ENCODE results near the gene OR51D1. TPM values are rescaled to one million over a fixed set of nuclear protein-coding genes. Genes with fewer than 3 reads are reported as not detected.

Gene OR51D1
- total RNA-seq (2014; rRNA removed; shearing (Covaris generic)): not detected in 2 replicates

- DNase-seq (ENCODE audit: low read depth): peak; percentile 59
These were observed at the start of gene OR51D1 for GRCh38 chr11:4636962-4637661. Gene OR51D1 (plus strand): TSS chr11:4637477. CDS start chr11:4639791, 2,314 bp downstream.

GRCh38 chr11:4589017-4589416 lies 48.3 kb upstream of the OR51D1 start:
- no peak for DNase-seq (ENCODE audit: low read depth)

- DNase-seq (ENCODE audit: low read depth): no peak
These were observed 43.5 kb upstream of the OR51D1 start, which contains the start of gene OR52I1 for GRCh38 chr11:4593739-4594138. Gene OR52I1 (plus strand): TSS chr11:4594039. CDS start chr11:4594039, 0 bp downstream.

DNA sequence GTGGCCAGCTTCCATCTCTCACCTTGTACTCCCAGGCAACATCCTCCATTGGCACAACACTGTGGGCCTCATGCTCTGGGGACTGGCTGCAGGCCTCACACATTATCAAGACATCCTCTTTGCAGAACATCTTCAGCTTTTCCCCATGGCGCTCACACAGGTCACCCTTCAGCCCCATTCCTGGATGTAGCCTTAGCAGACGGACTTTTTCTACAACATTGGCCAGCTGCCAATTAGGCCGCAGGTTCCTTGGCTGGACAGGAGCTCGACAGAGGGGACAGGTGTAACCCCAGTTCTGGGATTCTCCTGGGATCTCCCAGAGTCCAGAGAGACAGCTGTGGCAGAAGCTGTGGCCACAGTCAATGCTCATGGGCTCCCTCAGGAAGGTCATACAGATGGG lies 32.2 kb upstream of the OR51D1 start:
- DNase-seq (ENCODE audit: low read depth): no peak

GRCh38 chr11:4606231-4607015 lies 30.9 kb upstream of the OR51D1 start:
- DNase-seq (ENCODE audit: low read depth): peak; percentile 44

GRCh38 chr11:4607096-4607495 lies 30.2 kb upstream of the OR51D1 start:
- DNase-seq (ENCODE audit: low read depth): peak; percentile 16

DNA sequence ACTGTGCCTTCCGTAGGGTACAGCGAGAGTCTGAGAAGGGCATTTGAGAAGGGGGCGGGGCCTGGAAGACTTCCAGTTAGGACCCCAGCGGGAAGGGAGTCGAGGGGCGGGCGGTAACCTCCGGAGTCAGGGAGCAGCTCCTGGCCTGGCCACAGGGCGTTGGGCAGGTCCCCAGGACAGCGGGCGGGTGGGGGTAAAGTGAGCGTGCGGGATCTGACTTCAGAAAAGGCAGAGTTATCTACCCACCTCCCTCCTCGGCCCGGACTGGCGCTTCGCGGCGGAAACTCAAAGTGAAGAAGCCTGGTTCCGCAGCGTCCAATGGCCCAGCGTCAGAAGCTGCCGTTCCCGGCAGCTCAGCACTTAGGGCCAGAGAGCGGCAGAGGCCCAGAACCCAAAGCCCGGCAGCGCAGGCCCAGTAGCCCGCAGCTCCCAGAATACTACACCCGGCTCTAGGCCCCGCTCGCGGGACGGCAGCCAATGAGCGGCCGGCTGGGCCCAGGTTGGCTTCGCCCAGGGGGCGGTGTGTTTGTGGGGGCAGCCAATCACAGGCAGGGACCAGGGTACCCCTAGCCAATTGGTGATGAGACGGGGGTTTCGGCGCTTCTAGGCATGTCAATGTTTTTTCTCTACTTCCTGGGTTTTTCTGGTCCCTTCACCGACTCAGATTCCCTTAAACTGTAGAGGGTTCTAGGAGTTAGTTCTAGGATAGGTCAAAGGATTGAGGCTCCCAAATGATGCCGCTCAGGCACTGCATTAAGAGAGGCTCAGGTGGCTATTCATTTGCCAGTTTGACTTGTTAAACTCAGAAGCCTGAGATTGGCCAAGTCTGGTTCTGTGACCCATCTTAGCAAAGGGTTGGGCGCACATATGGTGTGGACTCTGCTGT lies 29.3 kb upstream of the OR51D1 start, which contains the start of gene TRIM68:
TSS of gene TRIM68 (minus strand) at position 451 of the 886 bp plus-strand sequence. CDS start 2,727 bp downstream, outside the sequence.
- peak; percentile 97 for DNase-seq (ENCODE audit: low read depth)

- DNase-seq (ENCODE audit: low read depth): peak; percentile 45
These were observed 26.9 kb upstream of the OR51D1 start for GRCh38 chr11:4610258-4610935.

DNA sequence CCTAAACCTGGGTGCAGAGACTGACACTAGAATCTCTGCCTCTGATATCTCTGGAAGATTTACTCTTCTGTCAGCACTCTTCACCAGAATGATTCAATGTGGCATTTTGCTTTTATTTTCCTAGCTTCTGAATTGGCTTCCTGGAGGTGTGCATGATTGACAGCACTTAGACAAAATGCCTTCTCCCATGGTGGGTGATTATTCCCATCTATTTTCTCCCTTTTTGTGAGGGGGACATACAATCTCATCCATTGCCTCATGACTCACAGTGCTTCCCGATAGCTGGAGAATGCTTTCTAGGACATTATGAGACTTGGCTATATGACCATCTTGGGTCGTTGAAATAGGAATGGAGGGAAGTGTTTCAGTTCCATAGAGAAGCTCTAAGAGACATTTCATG lies 25.3 kb upstream of the OR51D1 start:
- no peak for DNase-seq (ENCODE audit: low read depth)

GRCh38 chr11:4615856-4616444 lies 21.3 kb upstream of the OR51D1 start:
- DNase-seq (ENCODE audit: low read depth): no peak

GRCh38 chr11:4619514-4619913 lies 17.8 kb upstream of the OR51D1 start:
- no peak for DNase-seq (ENCODE audit: low read depth)

- peak; percentile 76 for DNase-seq (ENCODE audit: low read depth)
These were observed 10.8 kb upstream of the OR51D1 start for GRCh38 chr11:4626207-4627099.

DNA sequence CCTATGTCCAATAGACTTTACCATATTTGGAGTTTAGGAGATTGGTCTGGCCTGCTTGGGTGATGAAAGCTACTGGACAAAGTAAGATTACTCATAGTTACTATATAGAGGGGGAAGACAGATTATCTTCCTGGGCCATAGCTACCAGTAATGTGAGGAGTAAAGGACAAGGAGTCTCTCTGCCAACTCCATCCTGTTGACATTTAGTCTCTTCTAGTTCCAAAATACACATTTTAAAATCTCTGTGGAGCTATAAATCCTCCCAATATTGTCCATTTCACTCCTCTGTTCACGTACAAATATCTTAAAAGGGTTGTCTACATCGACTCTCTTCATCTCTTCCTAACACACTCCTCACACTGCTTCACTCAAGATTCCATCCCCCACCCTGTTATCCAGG lies 1.1 kb upstream of the OR51D1 start:
- no peak for DNase-seq (ENCODE audit: low read depth)

DNA sequence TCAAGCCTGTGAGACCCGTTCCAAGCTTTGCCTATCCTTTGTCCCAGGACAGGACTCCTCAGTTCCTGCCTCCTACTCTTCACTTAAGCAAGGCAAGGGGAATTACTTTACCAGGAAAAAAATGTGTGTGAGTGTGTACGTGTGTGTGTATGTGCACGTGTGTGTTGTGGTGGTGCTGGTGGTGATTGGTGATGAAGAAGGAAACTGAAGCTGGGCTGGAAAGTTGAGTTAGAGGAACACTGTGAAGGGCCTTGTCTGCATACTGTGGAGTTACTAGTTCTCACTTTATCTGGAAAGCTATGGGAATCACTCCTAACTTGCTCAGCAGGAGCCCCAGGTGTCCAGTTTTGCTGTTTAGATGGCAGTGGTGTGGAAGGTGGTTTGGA lies 378 bp downstream of the OR51D1 start:
- DNase-seq (ENCODE audit: low read depth): no peak

- no peak for DNase-seq (ENCODE audit: low read depth)
These were observed 2.7 kb downstream of the OR51D1 start for GRCh38 chr11:4639931-4640330.

DNA sequence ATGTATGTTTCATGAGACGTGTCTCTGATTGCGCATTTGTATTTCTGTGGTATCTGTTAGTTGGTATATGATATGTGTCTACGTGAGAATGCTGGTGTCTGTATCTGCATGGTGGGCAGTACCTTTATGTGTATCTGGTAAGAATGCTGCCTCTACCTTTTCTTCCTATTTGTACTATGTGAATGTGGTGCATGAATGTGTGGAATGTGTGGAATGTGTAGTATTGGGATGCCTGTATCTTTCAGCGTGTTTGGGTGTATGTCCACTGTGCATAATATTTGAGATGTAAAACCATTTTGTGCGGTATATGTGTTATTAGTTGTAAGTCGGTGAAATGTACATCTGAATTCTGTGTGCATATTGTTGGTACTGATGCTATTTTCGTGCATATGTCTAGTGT lies 4.2 kb downstream of the OR51D1 start:
- DNase-seq (ENCODE audit: low read depth): no peak

GRCh38 chr11:4642043-4642442 lies 4.8 kb downstream of the OR51D1 start:
- no peak for DNase-seq (ENCODE audit: low read depth)

DNA sequence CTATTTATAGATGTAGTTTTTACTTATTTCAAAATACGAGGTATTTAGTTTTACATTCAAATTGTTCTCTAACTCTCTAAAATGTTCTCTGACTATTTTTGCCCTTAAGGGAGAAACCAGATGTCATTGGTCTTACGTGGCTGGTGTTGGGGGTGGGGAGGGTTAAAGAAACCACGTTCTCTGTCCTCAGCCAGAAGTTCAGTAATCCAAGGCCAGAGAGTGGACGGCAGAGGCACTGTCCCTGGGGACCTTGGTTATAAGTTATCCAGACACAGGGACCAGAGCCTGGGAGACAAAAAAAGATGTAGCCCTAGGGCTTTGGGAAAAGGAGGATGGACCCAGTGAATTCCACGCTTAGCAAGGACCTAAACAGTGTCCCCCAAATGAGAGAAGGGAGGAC lies 5.8 kb downstream of the OR51D1 start:
- DNase-seq (ENCODE audit: low read depth): no peak

GRCh38 chr11:4643682-4644081 lies 6.4 kb downstream of the OR51D1 start, which contains the start of gene OR51E1:
Gene OR51E1 (plus strand): TSS chr11:4643982. CDS start chr11:4652527, 8,545 bp downstream.
- no peak for DNase-seq (ENCODE audit: low read depth)

- no peak for DNase-seq (ENCODE audit: low read depth)
These were observed 7.0 kb downstream of the OR51D1 start for GRCh38 chr11:4644233-4644632.
